HepG2 (cell line): ENCODE data around the gene PNPLA1.

Experiments used
- ARNTL ChIP-seq: sonication (generic); formaldehyde crosslinking; IDR thresholded peaks from 2 replicates; pipeline ENCODE4 v1.4.0; 2020; ENCODE audit warnings: mild to moderate bottlenecking, missing genetic modification reagents
- ATF2 ChIP-seq: sonication (generic); formaldehyde crosslinking; IDR thresholded peaks from 2 replicates; pipeline ENCODE4 v1.4.0; 2020; ENCODE audit warnings: missing genetic modification reagents
- ESRRA ChIP-seq: sonication (generic); formaldehyde crosslinking; IDR thresholded peaks from 2 replicates; pipeline ENCODE4 v1.5.1; 2020; ENCODE audit warnings: mild to moderate bottlenecking, low read depth, missing genetic modification reagents
- MIER2 ChIP-seq: IDR thresholded peaks from 2 replicates; pipeline ENCODE4 v1.6.1; 2016; ENCODE audit warnings: missing biosample characterization, missing genetic modification reagents
- NFYB ChIP-seq: sonication (generic); formaldehyde crosslinking; IDR thresholded peaks from 2 replicates; pipeline ENCODE4 v1.4.0; 2020; ENCODE audit warnings: missing genetic modification reagents
- POLR2A ChIP-seq, 2 experiments: IDR thresholded peaks; 2 replicates each; pipeline ENCODE4 v1.6.1; 2011; ENCODE audit warnings: low read depth in 2 of 2, low read length in 2 of 2, mild to moderate bottlenecking in 1 of 2, moderate library complexity in 1 of 2; ENCODE audit not compliant: insufficient read depth in 1 of 2
- POLR2AphosphoS5 ChIP-seq: IDR thresholded peaks from 2 replicates; pipeline ENCODE4 v1.6.1; 2012; ENCODE audit warnings: low read depth, low read length
- TBX3 ChIP-seq: fragments of 450-650 bp; IDR thresholded peaks from 2 replicates; pipeline ENCODE4 v1.6.1; 2017; ENCODE audit warnings: antibody characterized with exemption, mild to moderate bottlenecking, inconsistent platforms, borderline replicate concordance
- TF ChIP-seq, protein P1 (sequence below): sonication (generic); formaldehyde crosslinking; IDR thresholded peaks from 2 replicates; pipeline ENCODE4 v1.5.0; 2020; ENCODE audit warnings: mild to moderate bottlenecking, missing genetic modification reagents, moderate library complexity

GRCh38 chr6:36349240-36349639 lies 79.4 kb downstream of the PNPLA1 start:
- TF ChIP-seq POLR2A (IDR thresholded peaks at IDR 0.05; ENCODE audit: insufficient read depth in 1 of 2, low read depth in 2 of 2, low read length in 2 of 2) (no peak), ESRRA (CRISPR knock-in tag) (no peak), MIER2 (no peak), TBX3 (no peak), POLR2AphosphoS5 (no peak), ARNTL (no peak), NFYB (CRISPR knock-in tag) (no peak), ATF2 (CRISPR knock-in tag) (no peak)
- TF ChIP-seq, protein P1, sequence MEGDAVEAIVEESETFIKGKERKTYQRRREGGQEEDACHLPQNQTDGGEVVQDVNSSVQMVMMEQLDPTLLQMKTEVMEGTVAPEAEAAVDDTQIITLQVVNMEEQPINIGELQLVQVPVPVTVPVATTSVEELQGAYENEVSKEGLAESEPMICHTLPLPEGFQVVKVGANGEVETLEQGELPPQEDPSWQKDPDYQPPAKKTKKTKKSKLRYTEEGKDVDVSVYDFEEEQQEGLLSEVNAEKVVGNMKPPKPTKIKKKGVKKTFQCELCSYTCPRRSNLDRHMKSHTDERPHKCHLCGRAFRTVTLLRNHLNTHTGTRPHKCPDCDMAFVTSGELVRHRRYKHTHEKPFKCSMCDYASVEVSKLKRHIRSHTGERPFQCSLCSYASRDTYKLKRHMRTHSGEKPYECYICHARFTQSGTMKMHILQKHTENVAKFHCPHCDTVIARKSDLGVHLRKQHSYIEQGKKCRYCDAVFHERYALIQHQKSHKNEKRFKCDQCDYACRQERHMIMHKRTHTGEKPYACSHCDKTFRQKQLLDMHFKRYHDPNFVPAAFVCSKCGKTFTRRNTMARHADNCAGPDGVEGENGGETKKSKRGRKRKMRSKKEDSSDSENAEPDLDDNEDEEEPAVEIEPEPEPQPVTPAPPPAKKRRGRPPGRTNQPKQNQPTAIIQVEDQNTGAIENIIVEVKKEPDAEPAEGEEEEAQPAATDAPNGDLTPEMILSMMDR (CRISPR knock-in tag): no peak
